ENCODE results near the gene AKIRIN2. TPM values are rescaled to one million over a fixed set of nuclear protein-coding genes. Genes with fewer than 3 reads are reported as not detected.

AKIRIN2 gene
- total RNA-seq, 1 experiment from 2014 or later: 28.3 TPM

DNA sequence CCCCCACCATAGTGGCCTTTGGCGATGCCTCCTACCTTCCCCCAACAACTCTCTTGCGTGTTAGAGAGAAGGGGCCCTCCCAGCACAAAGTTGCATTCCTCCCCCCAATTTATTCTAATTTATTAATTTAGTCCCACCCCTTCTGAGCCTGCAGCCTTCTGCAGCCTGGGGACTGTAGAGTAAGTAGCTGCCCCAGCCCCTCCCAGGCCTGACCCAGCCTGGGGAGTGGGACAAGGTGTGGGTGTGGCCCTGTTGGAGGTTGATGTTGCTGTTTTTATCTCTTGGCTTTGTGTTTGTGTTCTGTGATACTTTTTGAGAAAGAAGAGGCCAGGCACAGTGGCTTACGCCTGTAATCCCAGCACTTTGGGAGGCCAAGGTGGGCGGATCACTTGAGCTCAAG is 62.7 kb downstream of the AKIRIN2 start:
- no peak for DNase-seq (ENCODE audit: low read depth in 1 of 2, low spot score in 2 of 2)
- H3K27ac ChIP-seq: no peak overlapping the region
- no peaks in the 10 kb centered on the region for H3K4me1 ChIP-seq (replicated peaks)
- no peaks in the 10 kb centered on the region for H3K27me3 ChIP-seq (replicated peaks)
- peaks cover 12% of the 10 kb centered on the region for H3K36me3 ChIP-seq
- H3K9me3 ChIP-seq (replicated peaks): no peaks in the 10 kb centered on the region
- H3K4me3 ChIP-seq: no peak overlapping the region

DNA sequence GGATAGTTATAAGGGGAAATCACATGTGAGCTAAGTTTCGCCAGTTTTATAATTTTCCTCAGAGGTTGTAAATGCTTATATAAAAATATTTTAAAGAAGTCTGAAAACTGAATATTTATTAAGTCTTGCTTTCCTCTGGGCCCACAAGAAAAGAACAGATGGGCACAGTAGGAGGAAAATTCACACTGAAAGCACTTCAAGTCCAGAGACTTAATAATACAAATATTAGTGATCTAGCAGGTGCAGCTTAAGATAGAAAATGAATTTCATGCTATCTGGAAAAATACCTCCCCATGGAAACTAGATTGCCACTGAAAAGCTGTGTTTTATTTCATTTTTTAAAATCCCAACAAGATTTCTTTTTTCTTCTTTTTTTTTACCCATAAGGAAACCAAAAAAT is 64.9 kb downstream of the AKIRIN2 start:
- no peak overlapping the region for H3K4me3 ChIP-seq
- H3K36me3 ChIP-seq: peaks cover 12% of the 10 kb centered on the region
- no peaks in the 10 kb centered on the region for H3K9me3 ChIP-seq (replicated peaks)
- no peaks in the 10 kb centered on the region for H3K27me3 ChIP-seq (replicated peaks)
- DNase-seq (ENCODE audit: low read depth in 1 of 2, low spot score in 2 of 2): no peak
- no peak overlapping the region for H3K27ac ChIP-seq
- no peaks in the 10 kb centered on the region for H3K4me1 ChIP-seq (replicated peaks)

DNA sequence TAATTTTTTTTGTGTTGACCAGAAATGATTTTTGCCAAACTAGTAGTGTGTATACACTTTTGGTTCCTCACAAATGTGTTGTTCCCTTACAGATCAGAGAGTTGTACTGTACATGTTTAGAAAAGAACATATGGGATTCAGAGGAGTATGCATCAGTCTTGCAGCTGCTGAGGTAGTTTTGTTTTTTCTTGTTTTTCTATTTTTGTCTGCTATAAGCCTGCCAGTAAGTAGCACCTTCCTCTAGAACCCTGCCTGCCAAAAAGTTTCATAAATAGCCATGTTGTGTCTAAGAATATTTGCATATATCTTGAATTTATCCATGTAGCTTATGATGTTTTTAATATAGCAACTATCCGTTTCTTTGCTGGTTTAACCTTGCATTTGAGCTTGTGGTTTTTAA is 65.7 kb downstream of the AKIRIN2 start:
- Histone ChIP-seq H3K9me3 (replicated peaks) (no peaks in the 10 kb centered on the region), H3K27ac (no peak overlapping the region), H3K27me3 (replicated peaks) (no peaks in the 10 kb centered on the region), H3K4me1 (replicated peaks) (no peaks in the 10 kb centered on the region), H3K36me3 (peaks cover 12% of the 10 kb centered on the region), H3K4me3 (no peak overlapping the region)
- DNase-seq (ENCODE audit: low read depth in 1 of 2, low spot score in 2 of 2): no peak

DNA sequence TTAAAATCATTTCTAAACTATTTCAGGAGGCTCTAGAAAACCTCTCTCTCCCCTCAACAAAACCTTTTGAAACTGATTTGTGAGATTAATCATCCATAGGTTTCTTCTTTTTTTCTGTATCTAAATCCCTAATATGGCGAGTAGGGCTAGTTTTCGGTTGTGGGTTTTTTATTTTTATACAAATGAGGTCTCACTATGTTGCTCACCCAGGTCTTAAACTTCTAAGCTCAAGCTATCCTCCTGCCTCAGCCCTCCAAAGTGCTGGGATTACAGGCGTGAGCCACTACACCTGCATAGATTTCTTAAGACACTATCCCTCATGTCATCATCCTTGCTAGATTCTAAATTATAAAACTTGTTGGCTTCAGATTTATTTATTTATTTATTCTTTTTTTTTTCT is 68.2 kb downstream of the AKIRIN2 start:
- Histone ChIP-seq H3K4me3 (no peak overlapping the region), H3K27ac (no peak overlapping the region), H3K36me3 (peaks cover 7% of the 10 kb centered on the region), H3K9me3 (replicated peaks) (no peaks in the 10 kb centered on the region), H3K4me1 (replicated peaks) (no peaks in the 10 kb centered on the region), H3K27me3 (replicated peaks) (no peaks in the 10 kb centered on the region)
- DNase-seq (ENCODE audit: low read depth in 1 of 2, low spot score in 2 of 2): no peak

DNA sequence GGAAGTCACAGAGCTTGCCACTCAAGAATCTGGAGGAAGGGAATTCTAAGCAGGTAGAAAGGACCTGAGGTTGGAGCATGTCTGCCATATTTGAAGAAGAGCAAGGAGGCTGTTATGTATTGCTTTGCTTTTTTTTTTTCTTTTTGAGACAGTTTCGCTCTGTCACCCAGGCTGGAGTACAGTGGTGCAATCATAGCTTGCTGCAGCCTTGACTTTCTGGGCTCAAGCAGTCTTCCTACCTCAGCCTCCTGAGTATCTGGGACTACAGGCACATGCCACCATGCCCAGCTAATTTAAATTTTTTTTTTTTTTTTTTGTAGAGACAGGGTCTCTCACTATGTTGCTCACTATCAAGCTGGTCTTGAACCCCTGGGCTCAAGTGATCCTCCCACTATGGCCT is 71.3 kb downstream of the AKIRIN2 start:
- no peak for DNase-seq (ENCODE audit: low read depth in 1 of 2, low spot score in 2 of 2)
- Histone ChIP-seq H3K4me3 (no peak overlapping the region), H3K27me3 (replicated peaks) (no peaks in the 10 kb centered on the region), H3K9me3 (replicated peaks) (no peaks in the 10 kb centered on the region), H3K27ac (no peak overlapping the region), H3K4me1 (replicated peaks) (no peaks in the 10 kb centered on the region), H3K36me3 (no peaks in the 10 kb centered on the region; the same call in 1 of the 2 replicates)

DNA sequence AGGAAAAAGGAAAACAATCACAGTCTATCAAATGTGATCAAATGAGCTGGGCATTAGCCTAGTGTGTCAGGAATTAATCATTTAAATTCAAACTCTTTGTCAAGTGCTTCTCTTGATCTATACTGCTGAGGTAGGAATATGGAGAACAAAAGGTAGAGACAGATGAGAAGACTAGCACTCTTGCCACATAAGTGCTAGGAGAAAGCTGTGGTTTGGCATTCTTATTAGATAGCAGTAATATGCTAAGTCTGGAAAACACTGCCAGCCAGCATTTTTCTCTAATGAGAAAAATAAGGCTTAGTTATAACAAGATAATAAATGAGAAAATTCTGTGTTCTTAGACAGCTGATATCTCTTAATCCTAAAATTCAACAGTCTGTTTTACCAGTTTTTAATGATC is 73.2 kb downstream of the AKIRIN2 start:
- no peaks in the 10 kb centered on the region; the same call in 1 of the 2 replicates for H3K36me3 ChIP-seq
- no peaks in the 10 kb centered on the region for H3K4me1 ChIP-seq (replicated peaks)
- no peaks in the 10 kb centered on the region for H3K27me3 ChIP-seq (replicated peaks)
- no peak for DNase-seq (ENCODE audit: low read depth in 1 of 2, low spot score in 2 of 2)
- no peaks in the 10 kb centered on the region for H3K9me3 ChIP-seq (replicated peaks)
- H3K27ac ChIP-seq: no peak overlapping the region
- no peak overlapping the region for H3K4me3 ChIP-seq

DNA sequence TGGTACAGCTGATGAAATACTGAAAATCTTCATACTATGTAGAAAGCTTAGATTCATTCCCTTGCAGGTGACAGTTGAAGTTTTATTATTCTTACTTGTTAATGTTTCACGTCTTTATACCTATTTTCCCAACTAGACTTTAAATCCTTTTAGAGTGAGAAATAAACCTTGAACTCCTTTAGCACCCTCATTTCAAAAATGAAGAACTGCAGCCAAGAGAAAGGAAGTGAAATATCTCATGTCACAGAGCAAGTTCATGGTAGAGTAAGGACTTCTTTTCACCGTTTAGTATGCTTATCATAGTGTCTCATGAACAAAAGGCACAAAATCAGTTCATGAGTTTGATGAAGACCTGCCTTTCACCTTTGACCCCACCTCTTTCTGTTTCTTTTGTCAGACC is 73.6 kb downstream of the AKIRIN2 start:
- H3K4me3 ChIP-seq: no peak overlapping the region
- no peak overlapping the region for H3K27ac ChIP-seq
- H3K9me3 ChIP-seq (replicated peaks): no peaks in the 10 kb centered on the region
- no peaks in the 10 kb centered on the region for H3K27me3 ChIP-seq (replicated peaks)
- no peak for DNase-seq (ENCODE audit: low read depth in 1 of 2, low spot score in 2 of 2)
- peaks cover under 1% of the 10 kb centered on the region; the same call in 1 of the 2 replicates for H3K36me3 ChIP-seq
- H3K4me1 ChIP-seq (replicated peaks): no peaks in the 10 kb centered on the region

Other genes starting within 250 kb of the AKIRIN2 start
- 26.6 and 27.8 TPM in 2 replicates for gene SLC35A1, start 229.3 kb downstream of the AKIRIN2 start, total RNA-seq (2014; rRNA removed; shearing (Covaris generic))
- gene RARS2, start 112.2 kb downstream of the AKIRIN2 start, total RNA-seq (2014; rRNA removed; shearing (Covaris generic)): 50.4 and 51.4 TPM in 2 replicates
- gene ORC3, start 112.1 kb downstream of the AKIRIN2 start, total RNA-seq (2014; rRNA removed; shearing (Covaris generic)): 35.3 and 60.4 TPM in 2 replicates